ENCODE data around the gene PRKD2.

PRKD2 gene

GRCh38 chr19:46698395-46699321, 18.3 kb downstream of the PRKD2 start:
- DNase-seq: no peak

- DNase-seq: no peak
These were observed 19.5 kb downstream of the PRKD2 start for GRCh38 chr19:46697204-46697960.

- DNase-seq: no peak
These were observed 20.1 kb downstream of the PRKD2 start for GRCh38 chr19:46696866-46697203.

- no peak for DNase-seq
These were observed 20.9 kb downstream of the PRKD2 start for GRCh38 chr19:46696052-46696451.

GRCh38 chr19:46693760-46694159, 23.2 kb downstream of the PRKD2 start:
- DNase-seq: no peak

GRCh38 chr19:46692918-46693722, 23.8 kb downstream of the PRKD2 start:
- no peak for DNase-seq

- no peak for DNase-seq
These were observed 25.0 kb downstream of the PRKD2 start for GRCh38 chr19:46691948-46692347.

GRCh38 chr19:46691104-46691503, 25.8 kb downstream of the PRKD2 start:
- DNase-seq: no peak

GRCh38 chr19:46689358-46689757, 27.6 kb downstream of the PRKD2 start:
- no peak for DNase-seq

GRCh38 chr19:46687438-46688145, 29.3 kb downstream of the PRKD2 start:
- DNase-seq: no peak

- no peak for DNase-seq
These were observed 31.7 kb downstream of the PRKD2 start for GRCh38 chr19:46685189-46685588.

- DNase-seq: no peak
These were observed 38.7 kb downstream of the PRKD2 start for GRCh38 chr19:46678110-46678732.

GRCh38 chr19:46674416-46675178, 42.3 kb downstream of the PRKD2 start:
- no peak for DNase-seq

GRCh38 chr19:46670813-46671212, 46.1 kb downstream of the PRKD2 start:
- DNase-seq: no peak

- DNase-seq: no peak
These were observed 48.3 kb downstream of the PRKD2 start for GRCh38 chr19:46668662-46669061.

GRCh38 chr19:46665072-46665471, 51.8 kb downstream of the PRKD2 start:
- DNase-seq: no peak

- peak; percentile 78 for DNase-seq
These were observed 55.0 kb downstream of the PRKD2 start for GRCh38 chr19:46661735-46662592.

GRCh38 chr19:46661020-46661731, 55.7 kb downstream of the PRKD2 start, which contains the start of gene DACT3:
TSS of gene DACT3 (minus strand) at chr19:46661182. CDS start at chr19:46661064, 118 bp downstream.
- DNase-seq: peak; percentile 100

GRCh38 chr19:46660551-46661019, 56.3 kb downstream of the PRKD2 start:
- DNase-seq: no peak
